Effector memory CD4-positive, alpha-beta T cell (primary cell): ENCODE measurements around the gene SLC6A7.

Experiments
- DNase-seq, 3 donors: peaks; one replicate each; pipeline ENCODE4 v3.0.0-alpha.2; 2020
- H3K27ac ChIP-seq: 2 replicates; pipeline ENCODE4 v1.7.0; 2013; ENCODE audit warnings: mild to moderate bottlenecking, low read length, moderate library complexity; ENCODE audit not compliant: insufficient read depth, poor library complexity, severe bottlenecking
- H3K27me3 ChIP-seq: replicated peaks from 2 replicates; pipeline ENCODE4 v1.7.0; 2013; ENCODE audit warnings: mild to moderate bottlenecking, low read length; ENCODE audit not compliant: insufficient read depth, control insufficient read depth, poor library complexity, severe bottlenecking
- H3K36me3 ChIP-seq: 2 replicates; pipeline ENCODE4 v1.7.0; 2013; ENCODE audit warnings: mild to moderate bottlenecking, low read length, moderate library complexity; ENCODE audit not compliant: control insufficient read depth, insufficient read depth
- H3K4me1 ChIP-seq: 2 replicates; pipeline ENCODE4 v1.7.0; 2013; ENCODE audit warnings: low read length, mild to moderate bottlenecking; ENCODE audit not compliant: control insufficient read depth, insufficient read depth, poor library complexity, severe bottlenecking
- H3K4me3 ChIP-seq: 2 replicates; pipeline ENCODE4 v1.7.0; 2013; ENCODE audit warnings: low read length, low read depth, mild to moderate bottlenecking; ENCODE audit not compliant: insufficient read depth, poor library complexity, severe bottlenecking
- H3K9me3 ChIP-seq: 2 replicates; pipeline ENCODE4 v1.7.0; 2013; ENCODE audit warnings: mild to moderate bottlenecking, low read length, moderate library complexity; ENCODE audit not compliant: control insufficient read depth

Gene SLC6A7

GRCh38 chr5:150190503-150190979, 679 bp downstream of the SLC6A7 start:
- Histone ChIP-seq H3K27ac (no peak overlapping the region), H3K27me3 (no peaks in the 10 kb centered on the region), H3K36me3 (no peaks in the 10 kb centered on the region), H3K4me3 (no peak overlapping the region), H3K4me1 (no peaks in the 10 kb centered on the region), H3K9me3 (no peaks in the 10 kb centered on the region)
- no peak for DNase-seq

GRCh38 chr5:150190987-150191386, 1.1 kb downstream of the SLC6A7 start:
- no peaks in the 10 kb centered on the region for H3K27me3 ChIP-seq
- H3K9me3 ChIP-seq: no peaks in the 10 kb centered on the region
- no peak for DNase-seq
- no peaks in the 10 kb centered on the region for H3K36me3 ChIP-seq
- no peak overlapping the region for H3K27ac ChIP-seq
- H3K4me1 ChIP-seq: no peaks in the 10 kb centered on the region
- H3K4me3 ChIP-seq: no peak overlapping the region

- Histone ChIP-seq H3K4me1 (no peaks in the 10 kb centered on the region), H3K27ac (no peak overlapping the region), H3K9me3 (no peaks in the 10 kb centered on the region), H3K27me3 (no peaks in the 10 kb centered on the region), H3K36me3 (no peaks in the 10 kb centered on the region), H3K4me3 (no peak overlapping the region)
- DNase-seq: no peak
Measured at GRCh38 chr5:150192462-150192861, 2.6 kb downstream of the SLC6A7 start.

- no peaks in the 10 kb centered on the region for H3K9me3 ChIP-seq
- DNase-seq: no peak
- H3K4me1 ChIP-seq: no peaks in the 10 kb centered on the region
- no peak overlapping the region for H3K4me3 ChIP-seq
- no peaks in the 10 kb centered on the region for H3K27me3 ChIP-seq
- H3K36me3 ChIP-seq: no peaks in the 10 kb centered on the region
- H3K27ac ChIP-seq: no peak overlapping the region
Measured at GRCh38 chr5:150195736-150196485, 6.0 kb downstream of the SLC6A7 start.

- Histone ChIP-seq H3K27ac (no peak overlapping the region), H3K9me3 (no peaks in the 10 kb centered on the region), H3K4me3 (no peak overlapping the region), H3K27me3 (no peaks in the 10 kb centered on the region), H3K36me3 (no peaks in the 10 kb centered on the region), H3K4me1 (no peaks in the 10 kb centered on the region)
- DNase-seq: no peak
Measured at GRCh38 chr5:150196514-150196913, 6.7 kb downstream of the SLC6A7 start.

- Histone ChIP-seq H3K27ac (no peak overlapping the region), H3K27me3 (no peaks in the 10 kb centered on the region), H3K9me3 (no peaks in the 10 kb centered on the region), H3K36me3 (no peaks in the 10 kb centered on the region), H3K4me3 (no peak overlapping the region), H3K4me1 (no peaks in the 10 kb centered on the region)
- DNase-seq: no peak
Measured at GRCh38 chr5:150196986-150197385, 7.1 kb downstream of the SLC6A7 start.

GRCh38 chr5:150197476-150197875, 7.6 kb downstream of the SLC6A7 start:
- no peak for DNase-seq
- Histone ChIP-seq H3K27me3 (no peaks in the 10 kb centered on the region), H3K27ac (no peak overlapping the region), H3K4me3 (no peak overlapping the region), H3K36me3 (no peaks in the 10 kb centered on the region), H3K9me3 (no peaks in the 10 kb centered on the region), H3K4me1 (no peaks in the 10 kb centered on the region)

GRCh38 chr5:150202501-150202900, 12.6 kb downstream of the SLC6A7 start:
- no peaks in the 10 kb centered on the region for H3K9me3 ChIP-seq
- H3K36me3 ChIP-seq: no peaks in the 10 kb centered on the region
- H3K4me1 ChIP-seq: no peaks in the 10 kb centered on the region
- no peak for DNase-seq
- H3K27ac ChIP-seq: no peak overlapping the region
- H3K27me3 ChIP-seq: no peaks in the 10 kb centered on the region
- no peak overlapping the region for H3K4me3 ChIP-seq

GRCh38 chr5:150203832-150204589, 14.1 kb downstream of the SLC6A7 start:
- DNase-seq: no peak
- H3K9me3 ChIP-seq: no peaks in the 10 kb centered on the region

GRCh38 chr5:150204590-150204960, 14.7 kb downstream of the SLC6A7 start:
- Histone ChIP-seq H3K36me3 (no peaks in the 10 kb centered on the region), H3K9me3 (no peaks in the 10 kb centered on the region), H3K27me3 (no peaks in the 10 kb centered on the region), H3K4me3 (no peak overlapping the region), H3K27ac (no peak overlapping the region), H3K4me1 (peaks cover 7% of the 10 kb centered on the region)
- DNase-seq: no peak

More at GRCh38 chr5:150203832-150204589, 14.1 kb downstream of the SLC6A7 start:
- no peaks in the 10 kb centered on the region for H3K27me3 ChIP-seq
- no peaks in the 10 kb centered on the region for H3K36me3 ChIP-seq
- no peak overlapping the region for H3K4me3 ChIP-seq
- no peak overlapping the region for H3K27ac ChIP-seq
- H3K4me1 ChIP-seq: peaks cover 3% of the 10 kb centered on the region
